Femur (tissue), 1 donor: ENCODE results near the gene VKORC1.

Experiments
- DNase-seq: peaks from one replicate; pipeline ENCODE4 v3.0.0-alpha.2; 2017

Gene VKORC1

GRCh38 chr16:31061813-31062440 is 32.7 kb downstream of the VKORC1 start:
- DNase-seq, result no peak

- peak; percentile 18 for DNase-seq
These were observed 33.3 kb downstream of the VKORC1 start for GRCh38 chr16:31061126-31061812.

- DNase-seq, result no peak
These were observed 39.0 kb downstream of the VKORC1 start for GRCh38 chr16:31055613-31056012.

DNA sequence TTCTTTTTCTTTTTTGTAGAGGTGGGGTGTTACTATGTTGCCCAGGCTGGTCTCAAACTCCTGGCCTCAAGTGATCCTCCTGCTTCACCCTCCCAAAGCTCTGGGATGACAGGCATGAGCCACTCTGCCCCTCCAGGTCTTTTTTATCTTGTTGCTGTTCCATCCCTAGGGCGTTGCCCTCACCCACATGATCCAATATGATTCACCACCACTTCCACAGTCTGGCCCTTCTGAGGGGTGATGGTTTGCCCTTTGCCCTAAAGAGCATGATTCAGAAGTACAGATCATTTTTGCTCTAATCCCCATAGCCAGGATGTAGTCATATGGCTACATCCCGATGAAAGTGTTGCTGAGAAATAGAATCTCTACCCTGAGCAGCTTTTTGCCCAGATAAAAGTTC is 42.5 kb downstream of the VKORC1 start:
- no peak for DNase-seq

DNA sequence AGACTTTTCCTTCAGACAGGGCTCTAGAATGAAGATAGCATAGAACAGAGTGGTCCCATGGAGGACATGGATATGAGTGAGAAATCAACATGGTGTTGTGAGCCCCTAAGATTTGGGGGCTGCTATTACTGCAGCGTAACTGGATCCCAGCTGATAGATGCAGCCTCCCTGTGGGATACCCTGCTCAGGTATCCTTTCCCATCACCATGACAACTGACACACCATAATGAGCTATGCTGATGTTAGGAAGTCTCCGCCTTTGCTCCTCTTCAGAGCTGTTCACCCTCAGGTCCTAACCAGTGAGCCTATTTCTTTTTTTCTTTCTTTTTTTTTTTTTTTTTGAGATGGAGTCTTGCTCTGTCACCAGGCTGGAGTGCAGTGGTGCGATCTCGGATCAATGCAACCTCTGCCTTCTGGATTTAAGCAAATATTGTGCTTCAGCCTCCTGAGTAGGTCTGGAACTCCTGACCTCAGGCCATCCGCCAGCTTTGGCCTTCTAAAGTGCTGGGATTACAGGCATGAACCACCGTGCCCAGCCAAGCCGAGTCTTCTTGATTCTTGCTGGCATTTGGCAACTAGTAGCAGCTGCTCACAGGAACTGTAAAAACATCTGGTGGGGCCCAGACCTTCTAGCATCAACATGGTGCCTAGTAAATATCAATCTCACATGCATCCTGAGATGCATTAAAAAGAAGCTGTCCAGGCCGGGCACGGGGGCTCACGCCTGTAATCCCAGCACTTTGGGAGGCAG is 44.1 kb downstream of the VKORC1 start:
- DNase-seq, result no peak

- DNase-seq, result no peak
These were observed 50.6 kb downstream of the VKORC1 start for GRCh38 chr16:31043898-31044481.

- DNase-seq, result no peak
These were observed 51.2 kb downstream of the VKORC1 start for GRCh38 chr16:31043352-31043751.

DNA sequence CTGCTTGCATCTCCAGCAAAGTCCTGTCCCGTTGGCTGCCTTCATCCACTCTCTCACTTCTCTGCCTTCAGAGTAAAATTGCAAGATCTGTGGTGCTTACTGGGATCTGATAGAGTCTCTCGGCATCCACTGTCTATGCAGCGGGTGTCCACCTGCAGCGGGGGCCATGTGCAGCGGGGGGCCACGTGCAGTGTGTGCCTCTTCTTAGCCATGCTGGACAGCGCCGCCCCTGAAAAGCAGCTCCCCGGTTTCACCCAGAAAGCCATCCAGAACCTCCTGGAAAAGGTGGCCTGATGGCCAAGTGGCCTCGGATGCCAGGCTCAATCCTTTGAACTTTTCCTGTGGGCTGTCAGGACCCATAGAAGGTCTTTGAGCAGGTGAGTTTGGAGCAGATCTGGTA is 51.7 kb downstream of the VKORC1 start:
- DNase-seq, result no peak
